Kidney epithelial cell (primary cell): Measurements from ENCODE around the gene RCC1. TPM values are rescaled to one million over a fixed set of nuclear protein-coding genes. Genes with fewer than 3 reads are reported as not detected.

ENCODE experiments used
- DNase-seq: peaks from one replicate; pipeline ENCODE4 v3.0.0-alpha.2; 2010; ENCODE audit warnings: low read depth
- H3K27me3 ChIP-seq: 2 replicates; pipeline ENCODE4 v1.6.0; 2011; ENCODE audit warnings: low read length; ENCODE audit not compliant: control insufficient read depth, insufficient read depth
- H3K36me3 ChIP-seq: 2 replicates; pipeline ENCODE4 v1.5.1; 2011; ENCODE audit warnings: low read length; ENCODE audit not compliant: control insufficient read depth, insufficient read depth
- H3K4me3 ChIP-seq: 2 replicates; pipeline ENCODE4 v1.5.1; 2011; ENCODE audit warnings: low read depth, mild to moderate bottlenecking, control low read depth, low read length
- total RNA-seq: library from RNA; depleted of rRNA; stranded (reverse); fragments of >200 nt; gene quantifications from 2 replicates; pipeline ENCODE4 v1.2.3, GENCODE V29; 2015
- TF ChIP-seq, protein P1 (sequence below): IDR thresholded peaks from 2 replicates; pipeline ENCODE4 v1.5.1; 2011; ENCODE audit warnings: mild to moderate bottlenecking, moderate library complexity, low read length, control low read depth, inconsistent platforms; ENCODE audit not compliant: insufficient read depth, poor library complexity, severe bottlenecking

RCC1 gene
- total RNA-seq, 1 donor from 2014 or later = 45.2 TPM

DNA sequence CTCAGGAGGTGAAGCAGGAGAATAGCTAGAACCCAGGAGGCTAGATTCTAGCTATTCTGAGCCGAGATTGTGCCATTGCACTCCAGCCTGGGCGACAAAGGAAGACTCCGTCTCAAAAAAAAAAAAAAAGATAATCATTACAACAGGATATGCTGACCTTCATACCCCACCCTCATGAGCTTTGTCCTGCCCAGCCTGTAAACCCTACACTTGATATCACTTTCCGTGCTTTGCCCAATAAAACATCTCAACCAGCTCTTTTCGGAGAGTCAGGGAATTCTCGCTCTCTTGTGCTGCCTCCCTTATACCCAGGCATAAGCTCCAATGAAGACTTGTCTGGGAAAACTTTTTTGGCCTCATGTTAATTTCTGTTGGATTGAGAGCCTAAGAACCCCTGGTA lies 45.5 kb downstream of the RCC1 start:
- no peak overlapping the region for H3K4me3 ChIP-seq
- no peaks in the 10 kb centered on the region for H3K36me3 ChIP-seq
- DNase-seq = no peak
- TF ChIP-seq, protein P1, sequence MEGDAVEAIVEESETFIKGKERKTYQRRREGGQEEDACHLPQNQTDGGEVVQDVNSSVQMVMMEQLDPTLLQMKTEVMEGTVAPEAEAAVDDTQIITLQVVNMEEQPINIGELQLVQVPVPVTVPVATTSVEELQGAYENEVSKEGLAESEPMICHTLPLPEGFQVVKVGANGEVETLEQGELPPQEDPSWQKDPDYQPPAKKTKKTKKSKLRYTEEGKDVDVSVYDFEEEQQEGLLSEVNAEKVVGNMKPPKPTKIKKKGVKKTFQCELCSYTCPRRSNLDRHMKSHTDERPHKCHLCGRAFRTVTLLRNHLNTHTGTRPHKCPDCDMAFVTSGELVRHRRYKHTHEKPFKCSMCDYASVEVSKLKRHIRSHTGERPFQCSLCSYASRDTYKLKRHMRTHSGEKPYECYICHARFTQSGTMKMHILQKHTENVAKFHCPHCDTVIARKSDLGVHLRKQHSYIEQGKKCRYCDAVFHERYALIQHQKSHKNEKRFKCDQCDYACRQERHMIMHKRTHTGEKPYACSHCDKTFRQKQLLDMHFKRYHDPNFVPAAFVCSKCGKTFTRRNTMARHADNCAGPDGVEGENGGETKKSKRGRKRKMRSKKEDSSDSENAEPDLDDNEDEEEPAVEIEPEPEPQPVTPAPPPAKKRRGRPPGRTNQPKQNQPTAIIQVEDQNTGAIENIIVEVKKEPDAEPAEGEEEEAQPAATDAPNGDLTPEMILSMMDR = no peak
- no peaks in the 10 kb centered on the region for H3K27me3 ChIP-seq

DNA sequence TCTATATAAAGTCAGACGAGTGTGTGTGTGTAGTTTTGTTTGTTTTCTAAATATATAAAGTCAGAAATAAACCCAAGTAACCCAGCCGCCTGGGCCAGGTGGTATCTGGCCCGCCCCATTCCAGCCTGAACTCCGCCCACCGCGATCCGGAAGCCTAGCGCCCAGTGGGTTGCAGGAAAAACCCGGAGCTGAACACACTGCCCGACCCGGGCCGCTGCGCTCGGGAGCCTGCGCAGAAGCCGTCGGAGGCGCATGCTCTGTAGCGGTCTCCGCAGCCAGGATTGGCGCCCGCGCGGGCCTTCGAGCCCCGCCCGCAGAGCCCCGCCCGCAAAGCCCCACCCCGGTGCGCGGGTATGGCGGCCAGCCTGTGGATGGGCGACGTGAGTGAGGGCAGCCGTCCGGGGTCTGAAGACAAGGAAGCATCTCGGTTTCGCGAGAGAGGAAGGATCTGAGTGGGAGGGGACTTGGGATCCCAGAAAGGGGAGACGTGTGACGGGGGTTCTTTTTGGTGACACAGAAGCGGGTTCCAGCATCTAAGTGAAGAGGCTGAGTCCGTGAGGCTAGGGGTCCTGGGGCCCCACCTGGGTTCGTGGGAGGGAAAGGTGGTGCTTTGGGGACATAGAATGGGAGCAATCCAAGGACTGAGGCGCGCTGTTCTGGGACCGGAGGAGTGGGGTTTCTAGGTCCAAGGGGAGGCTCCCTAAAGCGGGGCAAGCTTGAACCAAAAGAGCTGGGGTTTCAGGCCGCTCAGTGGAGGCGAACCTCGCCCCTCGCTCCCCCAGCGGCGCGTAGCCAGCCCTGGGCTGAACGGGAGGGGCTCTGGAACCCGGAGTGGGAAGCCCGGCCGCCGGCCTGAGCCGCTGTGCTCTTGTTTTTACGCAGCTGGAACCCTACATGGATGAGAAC lies 47.2 kb downstream of the RCC1 start, which contains the start of gene TRNAU1AP:
TSS of gene TRNAU1AP (plus strand) at position 328 of the 906 bp plus-strand sequence. CDS start at position 354, 26 bp downstream.
- DNase-seq = peak; percentile 68
- H3K4me3 ChIP-seq = peak within 1 kb of the TSS; percentile 97

DNA sequence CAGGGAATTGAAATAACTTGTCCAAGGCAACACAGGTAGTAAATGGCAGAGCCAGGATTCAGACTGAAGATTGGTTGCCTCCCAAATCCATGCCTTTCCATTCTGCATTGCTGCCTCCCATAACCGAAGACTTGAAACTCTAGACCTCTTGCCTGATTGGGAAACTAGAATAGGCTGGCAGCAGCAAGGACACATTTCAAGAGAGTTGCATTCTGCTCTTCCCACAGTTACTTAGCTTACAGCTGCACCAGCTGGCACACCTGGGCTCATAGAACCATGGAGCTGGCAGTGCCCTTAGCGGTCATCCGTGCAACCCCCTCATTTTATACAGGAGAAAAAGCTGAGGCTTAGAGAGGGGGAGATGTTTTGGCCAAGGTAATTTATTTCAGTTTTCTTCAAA lies 55.0 kb downstream of the RCC1 start:
- peaks cover 2% of the 10 kb centered on the region for H3K36me3 ChIP-seq
- H3K27me3 ChIP-seq = no peaks in the 10 kb centered on the region
- H3K4me3 ChIP-seq = no peak overlapping the region
- DNase-seq = no peak
- TF ChIP-seq, protein P1 = no peak

More for the DNA sequence above, 47.2 kb downstream of the RCC1 start, which contains the start of gene TRNAU1AP:
- TF ChIP-seq, protein P1 = no peak
- H3K36me3 ChIP-seq = no peaks in the 10 kb centered on the region
- no peaks in the 10 kb centered on the region for H3K27me3 ChIP-seq

DNA sequence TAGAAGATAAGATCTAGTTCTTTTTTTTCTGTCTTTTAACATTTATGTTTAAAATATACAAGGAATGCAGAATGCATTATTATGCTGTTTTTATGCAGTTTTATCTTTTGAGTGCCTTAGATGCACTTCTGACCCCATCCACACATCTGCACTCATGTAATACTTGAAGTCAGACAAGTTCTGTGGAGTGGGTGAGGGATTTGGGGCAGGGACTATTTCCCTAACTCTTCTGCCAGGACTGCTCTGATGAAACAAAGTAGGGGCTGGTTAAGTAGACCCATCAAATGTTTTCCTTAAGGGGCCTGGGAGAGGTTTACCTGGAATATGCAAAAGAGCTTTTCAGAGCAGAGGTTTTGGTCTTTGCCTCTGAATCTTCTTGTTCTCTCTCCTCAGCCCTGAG lies 58.5 kb downstream of the RCC1 start:
- TF ChIP-seq, protein P1 = no peak
- H3K36me3 ChIP-seq = peaks cover 5% of the 10 kb centered on the region
- no peaks in the 10 kb centered on the region for H3K27me3 ChIP-seq
- no peak overlapping the region for H3K4me3 ChIP-seq
- DNase-seq = no peak

DNA sequence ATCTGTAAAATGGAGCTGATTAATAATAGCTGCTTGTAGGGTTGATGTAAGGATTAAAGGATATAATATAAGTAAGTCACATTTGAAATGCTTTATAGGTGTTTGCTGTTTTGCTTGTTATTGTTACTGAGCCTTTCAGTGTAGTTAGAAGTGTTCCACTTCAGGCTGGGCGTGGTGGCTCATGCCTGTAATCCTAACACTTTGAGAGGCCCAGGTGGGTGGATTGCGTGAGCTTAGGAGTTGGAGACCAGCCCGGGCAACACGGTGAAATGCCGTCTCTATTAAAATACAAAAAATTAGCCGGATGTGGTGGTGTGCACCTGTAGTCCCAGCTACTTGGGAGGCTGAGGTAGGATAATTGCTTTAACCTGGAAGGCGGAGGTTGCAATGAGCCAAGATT lies 59.2 kb downstream of the RCC1 start:
- Histone ChIP-seq H3K4me3 (no peak overlapping the region), H3K27me3 (no peaks in the 10 kb centered on the region), H3K36me3 (peaks cover 5% of the 10 kb centered on the region)
- TF ChIP-seq, protein P1 = no peak
- no peak for DNase-seq
